ENCODE measurements around the gene SLC1A2. TPM values are rescaled to one million over a fixed set of nuclear protein-coding genes. Genes with fewer than 3 reads are reported as not detected.

SLC1A2 gene
- total RNA-seq, 1 donor from 2014 or later: 0.10 TPM

- Mint-ChIP-seq H3K4me3 (ENCODE audit: unreplicated experiment) (no peak overlapping the region), H3K9me3 (ENCODE audit: low read depth) (no peaks in the 10 kb centered on the region), H3K36me3 (ENCODE audit: low read depth) (no peaks in the 10 kb centered on the region), H3K4me1 (ENCODE audit: low read depth) (peaks cover 48% of the 10 kb centered on the region), H3K27ac (ENCODE audit: unreplicated experiment) (no peak overlapping the region), H3K27me3 (ENCODE audit: low read depth) (no peaks in the 10 kb centered on the region)
- no peak for DNase-seq (ENCODE audit: low spot score)
- TF ChIP-seq, protein P1, sequence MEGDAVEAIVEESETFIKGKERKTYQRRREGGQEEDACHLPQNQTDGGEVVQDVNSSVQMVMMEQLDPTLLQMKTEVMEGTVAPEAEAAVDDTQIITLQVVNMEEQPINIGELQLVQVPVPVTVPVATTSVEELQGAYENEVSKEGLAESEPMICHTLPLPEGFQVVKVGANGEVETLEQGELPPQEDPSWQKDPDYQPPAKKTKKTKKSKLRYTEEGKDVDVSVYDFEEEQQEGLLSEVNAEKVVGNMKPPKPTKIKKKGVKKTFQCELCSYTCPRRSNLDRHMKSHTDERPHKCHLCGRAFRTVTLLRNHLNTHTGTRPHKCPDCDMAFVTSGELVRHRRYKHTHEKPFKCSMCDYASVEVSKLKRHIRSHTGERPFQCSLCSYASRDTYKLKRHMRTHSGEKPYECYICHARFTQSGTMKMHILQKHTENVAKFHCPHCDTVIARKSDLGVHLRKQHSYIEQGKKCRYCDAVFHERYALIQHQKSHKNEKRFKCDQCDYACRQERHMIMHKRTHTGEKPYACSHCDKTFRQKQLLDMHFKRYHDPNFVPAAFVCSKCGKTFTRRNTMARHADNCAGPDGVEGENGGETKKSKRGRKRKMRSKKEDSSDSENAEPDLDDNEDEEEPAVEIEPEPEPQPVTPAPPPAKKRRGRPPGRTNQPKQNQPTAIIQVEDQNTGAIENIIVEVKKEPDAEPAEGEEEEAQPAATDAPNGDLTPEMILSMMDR (IDR thresholded peaks at IDR 0.05): no peak
Measured at GRCh38 chr11:35357923-35358322, 61.4 kb downstream of the SLC1A2 start.

DNA sequence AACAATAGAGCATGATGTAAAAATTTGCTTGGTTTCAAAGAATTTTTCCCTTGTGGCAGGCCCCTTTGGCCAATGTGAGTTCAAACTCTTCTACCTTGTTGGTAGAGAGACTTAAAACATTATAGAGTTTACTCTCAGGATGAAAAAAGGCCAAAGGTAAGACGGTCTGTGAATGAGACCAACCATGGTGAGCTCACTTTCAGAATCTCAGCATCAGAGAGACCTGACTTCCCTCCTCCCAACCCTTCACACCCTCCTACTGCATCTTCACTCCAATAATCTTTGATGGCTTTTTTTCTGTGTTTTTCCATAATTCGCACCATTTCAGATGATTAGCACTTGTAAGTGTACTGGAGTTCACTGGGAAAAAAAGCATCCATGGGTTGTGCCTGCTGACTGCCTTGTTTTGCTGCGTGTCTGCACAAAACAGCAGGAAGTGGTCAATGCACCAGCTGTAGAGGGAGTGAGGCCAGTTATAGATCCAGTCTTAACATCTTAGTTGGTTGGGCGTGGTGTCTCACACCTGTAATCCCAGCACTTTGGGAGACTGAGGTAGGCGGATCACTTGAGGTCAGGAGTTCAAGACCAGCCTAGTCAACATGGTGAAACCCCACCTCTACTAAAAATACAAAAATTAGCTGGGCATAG lies 64.1 kb downstream of the SLC1A2 start:
- H3K4me1 Mint-ChIP-seq (ENCODE audit: low read depth): peaks cover 58% of the 10 kb centered on the region
- H3K27ac Mint-ChIP-seq (ENCODE audit: unreplicated experiment): peak overlapping the region; percentile 86
- H3K27me3 Mint-ChIP-seq (ENCODE audit: low read depth): no peaks in the 10 kb centered on the region
- TF ChIP-seq, protein P1 (IDR thresholded peaks at IDR 0.05): no peak
- no peak overlapping the region for H3K4me3 Mint-ChIP-seq (ENCODE audit: unreplicated experiment)
- H3K9me3 Mint-ChIP-seq (ENCODE audit: low read depth): no peaks in the 10 kb centered on the region
- no peak for DNase-seq (ENCODE audit: low spot score)
- H3K36me3 Mint-ChIP-seq (ENCODE audit: low read depth): no peaks in the 10 kb centered on the region

DNA sequence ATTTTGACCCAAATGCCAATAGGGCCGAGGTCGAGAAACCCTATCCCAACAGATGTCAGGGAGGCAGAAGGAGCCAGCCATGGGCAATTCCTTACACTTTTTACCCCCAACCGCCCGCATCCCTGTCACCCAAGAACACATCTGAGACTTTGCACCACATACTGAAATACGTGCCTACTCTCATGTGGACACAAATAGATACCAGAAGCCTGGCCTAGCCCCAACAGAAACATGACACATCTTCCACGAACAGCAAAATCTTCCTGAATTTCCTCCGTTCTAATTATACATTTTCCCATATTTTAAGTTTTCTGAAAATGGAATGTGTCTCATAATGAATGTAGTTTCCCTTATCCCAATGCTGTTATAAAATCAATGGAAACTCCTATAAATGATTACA lies 64.7 kb downstream of the SLC1A2 start:
- H3K27ac Mint-ChIP-seq (ENCODE audit: unreplicated experiment): peak overlapping the region; percentile 86
- H3K4me1 Mint-ChIP-seq (ENCODE audit: low read depth): peaks cover 53% of the 10 kb centered on the region
- DNase-seq (ENCODE audit: low spot score): no peak
- H3K27me3 Mint-ChIP-seq (ENCODE audit: low read depth): no peaks in the 10 kb centered on the region
- no peaks in the 10 kb centered on the region for H3K36me3 Mint-ChIP-seq (ENCODE audit: low read depth)
- TF ChIP-seq, protein P1 (IDR thresholded peaks at IDR 0.05): no peak
- no peak overlapping the region for H3K4me3 Mint-ChIP-seq (ENCODE audit: unreplicated experiment)
- no peaks in the 10 kb centered on the region for H3K9me3 Mint-ChIP-seq (ENCODE audit: low read depth)

DNA sequence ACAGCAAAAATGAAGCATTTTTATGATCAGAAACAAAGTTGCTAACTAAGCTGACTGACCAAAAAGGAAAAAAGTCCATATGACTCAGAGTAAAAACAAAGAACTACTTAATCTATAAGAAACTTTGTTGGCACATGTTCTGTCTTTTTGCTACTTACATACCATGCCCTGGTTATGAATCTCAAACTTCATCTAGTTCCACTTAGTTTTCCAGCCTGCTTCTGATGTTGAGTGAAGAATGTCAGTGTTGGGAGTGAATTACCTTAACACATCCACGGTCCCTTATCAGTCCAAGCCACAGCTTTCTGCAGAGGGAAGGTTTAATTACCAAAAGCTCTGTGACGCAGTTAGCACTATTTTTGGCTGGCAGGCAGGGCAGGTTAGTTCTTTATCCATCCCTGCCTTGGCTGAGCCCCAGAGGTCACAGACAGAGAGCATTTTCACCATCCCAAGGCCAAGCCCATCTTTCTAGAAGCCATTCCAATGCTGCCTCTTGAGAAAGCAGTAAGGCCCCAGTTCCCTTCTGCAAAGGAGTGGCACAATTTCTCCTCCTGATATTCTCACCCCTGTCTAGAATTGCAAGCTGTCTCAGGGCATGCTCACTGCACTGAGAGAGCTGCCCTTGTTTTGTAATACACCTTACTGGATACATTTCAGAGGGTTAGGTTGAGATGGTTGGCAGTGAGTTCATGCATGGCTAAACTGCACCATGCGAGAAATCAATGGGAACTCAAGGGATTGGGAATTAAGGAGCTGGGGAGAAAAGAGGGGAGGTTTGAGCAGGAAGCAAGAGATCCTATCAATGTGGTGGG lies 67.1 kb downstream of the SLC1A2 start:
- Mint-ChIP-seq H3K27ac (ENCODE audit: unreplicated experiment) (peak overlapping the region; percentile 82), H3K4me3 (ENCODE audit: unreplicated experiment) (no peak overlapping the region), H3K36me3 (ENCODE audit: low read depth) (no peaks in the 10 kb centered on the region), H3K27me3 (ENCODE audit: low read depth) (no peaks in the 10 kb centered on the region), H3K4me1 (ENCODE audit: low read depth) (peaks cover 53% of the 10 kb centered on the region), H3K9me3 (ENCODE audit: low read depth) (no peaks in the 10 kb centered on the region)
- TF ChIP-seq, protein P1 (IDR thresholded peaks at IDR 0.05): no peak
- no peak for DNase-seq (ENCODE audit: low spot score)

- H3K27ac Mint-ChIP-seq (ENCODE audit: unreplicated experiment): no peak overlapping the region
- no peaks in the 10 kb centered on the region for H3K27me3 Mint-ChIP-seq (ENCODE audit: low read depth)
- no peak overlapping the region for H3K4me3 Mint-ChIP-seq (ENCODE audit: unreplicated experiment)
- no peaks in the 10 kb centered on the region for H3K9me3 Mint-ChIP-seq (ENCODE audit: low read depth)
- TF ChIP-seq, protein P1 (IDR thresholded peaks at IDR 0.05): no peak
- H3K4me1 Mint-ChIP-seq (ENCODE audit: low read depth): peaks cover 56% of the 10 kb centered on the region
- no peaks in the 10 kb centered on the region for H3K36me3 Mint-ChIP-seq (ENCODE audit: low read depth)
- DNase-seq (ENCODE audit: low spot score): no peak
Measured at GRCh38 chr11:35349897-35350296, 69.5 kb downstream of the SLC1A2 start.

Measured in chondrocyte (in vitro differentiated cells).